Neural progenitor cell (in vitro differentiated cells): ENCODE measurements around the gene FEM1B.

Source experiments
- CTCF ChIP-seq: fragments of 200-600 bp; sonication (generic); IDR thresholded peaks from 2 replicates; pipeline ENCODE4 v1.5.1; 2017; ENCODE audit warnings: antibody characterized with exemption, mild to moderate bottlenecking
- EZH2 ChIP-seq: fragments of 200-600 bp; sonication (generic); IDR thresholded peaks from 2 replicates; pipeline ENCODE4 v1.6.1; 2017; ENCODE audit warnings: antibody characterized with exemption, mild to moderate bottlenecking, moderate library complexity

- TF ChIP-seq CTCF (no peak), EZH2 (no peak)
These were observed 48.2 kb downstream of the FEM1B start for GRCh38 chr15:68325726-68326125.
